Measurements from ENCODE around the gene CACNA2D4. TPM values are rescaled to one million over a fixed set of nuclear protein-coding genes. Genes with fewer than 3 reads are reported as not detected.

The CACNA2D4 gene
- total RNA-seq, 1 donor from 2014 or later = not detected

GRCh38 chr12:1929241-1929984, 11.0 kb upstream of the CACNA2D4 start:
- Mint-ChIP-seq H3K4me1 (ENCODE audit: unreplicated experiment) (peaks cover 32% of the 10 kb centered on the region), H3K27me3 (ENCODE audit: unreplicated experiment) (peaks cover 34% of the 10 kb centered on the region), H3K4me3 (ENCODE audit: unreplicated experiment) (no peak overlapping the region), H3K27ac (ENCODE audit: unreplicated experiment) (no peak overlapping the region), H3K9me3 (ENCODE audit: unreplicated experiment) (no peaks in the 10 kb centered on the region), H3K36me3 (ENCODE audit: unreplicated experiment) (no peaks in the 10 kb centered on the region)
- no peak for TF ChIP-seq CTCF (IDR thresholded peaks at IDR 0.05)
- peak; percentile 68 for DNase-seq (ENCODE audit: extremely low spot score, unreplicated experiment)

GRCh38 chr12:1928439-1929121, 10.1 kb upstream of the CACNA2D4 start:
- peak; percentile 76 for DNase-seq (ENCODE audit: extremely low spot score, unreplicated experiment)
- Mint-ChIP-seq H3K9me3 (ENCODE audit: unreplicated experiment) (no peaks in the 10 kb centered on the region), H3K36me3 (ENCODE audit: unreplicated experiment) (no peaks in the 10 kb centered on the region), H3K27me3 (ENCODE audit: unreplicated experiment) (peaks cover 38% of the 10 kb centered on the region), H3K4me1 (ENCODE audit: unreplicated experiment) (peaks cover 30% of the 10 kb centered on the region), H3K4me3 (ENCODE audit: unreplicated experiment) (no peak overlapping the region), H3K27ac (ENCODE audit: unreplicated experiment) (no peak overlapping the region)
- TF ChIP-seq CTCF (IDR thresholded peaks at IDR 0.05) = no peak

GRCh38 chr12:1927751-1928351, 9.4 kb upstream of the CACNA2D4 start:
- Mint-ChIP-seq H3K27ac (ENCODE audit: unreplicated experiment) (no peak overlapping the region), H3K9me3 (ENCODE audit: unreplicated experiment) (no peaks in the 10 kb centered on the region), H3K4me3 (ENCODE audit: unreplicated experiment) (no peak overlapping the region), H3K36me3 (ENCODE audit: unreplicated experiment) (no peaks in the 10 kb centered on the region), H3K27me3 (ENCODE audit: unreplicated experiment) (peaks cover 42% of the 10 kb centered on the region), H3K4me1 (ENCODE audit: unreplicated experiment) (peaks cover 23% of the 10 kb centered on the region)
- no peak for TF ChIP-seq CTCF (IDR thresholded peaks at IDR 0.05)
- DNase-seq (ENCODE audit: extremely low spot score, unreplicated experiment) = peak; percentile 78

- DNase-seq (ENCODE audit: extremely low spot score, unreplicated experiment) = peak; percentile 71
- peaks cover 20% of the 10 kb centered on the region for H3K4me1 Mint-ChIP-seq (ENCODE audit: unreplicated experiment)
- H3K4me3 Mint-ChIP-seq (ENCODE audit: unreplicated experiment) = no peak overlapping the region
- H3K27me3 Mint-ChIP-seq (ENCODE audit: unreplicated experiment) = peaks cover 42% of the 10 kb centered on the region
- H3K36me3 Mint-ChIP-seq (ENCODE audit: unreplicated experiment) = no peaks in the 10 kb centered on the region
- H3K27ac Mint-ChIP-seq (ENCODE audit: unreplicated experiment) = no peak overlapping the region
- no peak for TF ChIP-seq CTCF (IDR thresholded peaks at IDR 0.05)
- H3K9me3 Mint-ChIP-seq (ENCODE audit: unreplicated experiment) = no peaks in the 10 kb centered on the region
Measured at GRCh38 chr12:1927051-1927680, 8.7 kb upstream of the CACNA2D4 start.

All from osteocyte (in vitro differentiated cells).